DND-41 (cell line): ENCODE results near the gene ARL4A.
A peak's percentile ranks its signal among the peaks of the same experiment; 100 is the strongest.

Experiments
- ATAC-seq: fragments of 200-7000 bp; cut with Tn5 transposase; 3 replicates; pipeline ENCODE4 v1.9.1; 2021; ENCODE audit warnings: low read depth; ENCODE audit not compliant: insufficient read depth
- DNase-seq: peaks from one replicate; pipeline ENCODE4 v3.0.0-alpha.2; 2020
- H2AFZ ChIP-seq: 2 replicates; pipeline ENCODE4 v1.6.0; 2012; ENCODE audit warnings: low read depth, low read length
- H3K27ac ChIP-seq: 2 replicates; pipeline ENCODE4 v1.5.1; 2012; ENCODE audit warnings: low read length, inconsistent platforms
- H3K27me3 ChIP-seq: fragments of 200-600 bp; sonication (generic); 2 replicates; pipeline ENCODE4 v1.6.0; 2012; ENCODE audit warnings: low read length, mild to moderate bottlenecking, inconsistent platforms; ENCODE audit not compliant: insufficient read depth, poor library complexity
- H3K36me3 ChIP-seq: 2 replicates; pipeline ENCODE4 v1.5.1; 2012; ENCODE audit warnings: low read length, inconsistent platforms; ENCODE audit not compliant: insufficient read depth
- H3K4me1 ChIP-seq: 2 replicates; pipeline ENCODE4 v1.5.1; 2012; ENCODE audit warnings: mild to moderate bottlenecking, low read length; ENCODE audit not compliant: insufficient read depth
- H3K4me2 ChIP-seq: 2 replicates; pipeline ENCODE4 v1.6.0; 2012; ENCODE audit warnings: mild to moderate bottlenecking, moderate library complexity, low read length, inconsistent platforms; ENCODE audit not compliant: insufficient read depth
- H3K4me3 ChIP-seq, 2 experiments: fragments of 200-600 bp in 1 of 2; shearing (Covaris generic) in 1 of 2; 2 replicates each; pipeline ENCODE4 v1.5.1; 2012 to 2016; ENCODE audit warnings: inconsistent platforms in 2 of 2, low read length in 2 of 2, mild to moderate bottlenecking in 2 of 2, low read depth in 1 of 2, moderate library complexity in 1 of 2
- H3K79me2 ChIP-seq: 2 replicates; pipeline ENCODE4 v1.6.0; 2012; ENCODE audit warnings: low read length, inconsistent platforms; ENCODE audit not compliant: insufficient read depth
- H3K9ac ChIP-seq: 2 replicates; pipeline ENCODE4 v1.6.0; 2012; ENCODE audit warnings: low read depth, mild to moderate bottlenecking, inconsistent platforms, low read length, moderate library complexity
- H3K9me3 ChIP-seq: 2 replicates; pipeline ENCODE4 v1.5.1; 2012; ENCODE audit warnings: low read length, moderate library complexity, mild to moderate bottlenecking, inconsistent platforms; ENCODE audit not compliant: insufficient read depth, severe bottlenecking
- H4K20me1 ChIP-seq: 2 replicates; pipeline ENCODE4 v1.6.0; 2012; ENCODE audit warnings: low read length; ENCODE audit not compliant: insufficient read depth
- EZH2 ChIP-seq: IDR thresholded peaks from 3 replicates; pipeline ENCODE4 v1.6.1; 2012; ENCODE audit warnings: borderline replicate concordance, low read depth, mild to moderate bottlenecking, moderate library complexity, low read length, inconsistent platforms; ENCODE audit not compliant: severe bottlenecking
- TF ChIP-seq, protein P1 (sequence below): IDR thresholded peaks from 2 replicates; pipeline ENCODE4 v1.5.1; 2012; ENCODE audit warnings: borderline replicate concordance, low read length, moderate library complexity, mild to moderate bottlenecking; ENCODE audit not compliant: poor library complexity, severe bottlenecking; ENCODE audit errors: extremely low read depth

Gene ARL4A

DNA sequence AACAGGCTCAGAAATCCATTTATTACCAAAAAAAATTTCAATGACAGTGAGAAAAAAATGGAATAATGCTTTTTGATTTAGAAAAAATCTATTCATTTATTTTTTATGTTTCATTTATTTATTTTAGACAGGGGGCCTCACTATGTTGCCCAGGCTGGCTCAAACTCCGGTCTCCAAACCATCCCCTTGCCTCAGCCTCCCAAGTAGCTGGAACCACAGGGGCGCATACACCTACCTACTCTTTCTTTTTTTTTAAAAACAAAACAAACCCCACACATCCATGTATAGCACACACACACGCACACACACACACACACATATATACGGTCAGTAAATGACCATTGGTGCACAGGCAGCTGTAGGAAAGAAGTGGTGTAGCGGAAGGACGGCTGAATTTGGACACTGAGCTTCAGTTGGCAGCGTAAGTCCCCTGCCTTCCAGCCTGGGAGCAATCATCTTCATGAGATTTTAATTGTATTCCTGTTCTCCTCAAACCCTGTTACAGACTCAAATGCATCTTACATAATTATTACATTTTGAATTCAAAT is 28.8 kb downstream of the ARL4A start:
- ATAC-seq, result no peak; the same call in 2 of the 3 replicates
- Histone ChIP-seq H3K27me3 (no peaks in the 10 kb centered on the region), H3K4me1 (peaks cover 12% of the 10 kb centered on the region), H3K27ac (no peak overlapping the region; the same call in 1 of the 2 replicates), H3K9me3 (no peaks in the 10 kb centered on the region), H3K36me3 (no peaks in the 10 kb centered on the region), H3K79me2 (no peaks in the 10 kb centered on the region), H3K4me2 (peak overlapping the region; percentile 25; the same call in 1 of the 2 replicates), H2AFZ (peak overlapping the region; percentile 57), H3K9ac (no peak overlapping the region), H3K4me3 (peak overlapping the region in 1 of 2 experiments; percentile 26; a peak in 1 of 4 replicates), H4K20me1 (no peaks in the 10 kb centered on the region)
- no peak for TF ChIP-seq EZH2
- DNase-seq, result no peak

DNA sequence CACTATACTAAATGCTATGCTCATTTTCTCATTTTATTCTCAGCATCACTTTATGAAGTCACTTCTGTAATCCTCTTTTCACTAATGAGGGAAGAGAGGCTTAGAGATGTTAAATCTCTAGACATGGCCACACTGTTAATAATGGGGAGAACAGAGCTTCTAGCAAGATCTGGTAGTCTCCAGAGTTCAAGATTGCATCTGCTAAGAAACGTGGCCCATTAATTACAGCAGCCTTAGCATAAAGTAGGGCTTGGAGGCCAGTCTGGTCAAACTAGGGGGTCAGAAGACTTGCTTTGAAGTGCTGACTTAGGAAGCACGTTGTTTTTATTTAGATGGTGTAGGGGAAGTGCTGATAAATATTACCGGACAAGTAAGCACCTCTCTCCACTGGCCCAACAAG is 29.3 kb downstream of the ARL4A start:
- no peaks in the 10 kb centered on the region for H3K27me3 ChIP-seq
- H3K9me3 ChIP-seq, result no peaks in the 10 kb centered on the region
- no peak overlapping the region for H3K4me3 ChIP-seq
- H3K36me3 ChIP-seq, result no peaks in the 10 kb centered on the region
- peaks cover 12% of the 10 kb centered on the region for H3K4me1 ChIP-seq
- no peak overlapping the region for H3K27ac ChIP-seq
- TF ChIP-seq EZH2, result no peak
- TF ChIP-seq, protein P1, sequence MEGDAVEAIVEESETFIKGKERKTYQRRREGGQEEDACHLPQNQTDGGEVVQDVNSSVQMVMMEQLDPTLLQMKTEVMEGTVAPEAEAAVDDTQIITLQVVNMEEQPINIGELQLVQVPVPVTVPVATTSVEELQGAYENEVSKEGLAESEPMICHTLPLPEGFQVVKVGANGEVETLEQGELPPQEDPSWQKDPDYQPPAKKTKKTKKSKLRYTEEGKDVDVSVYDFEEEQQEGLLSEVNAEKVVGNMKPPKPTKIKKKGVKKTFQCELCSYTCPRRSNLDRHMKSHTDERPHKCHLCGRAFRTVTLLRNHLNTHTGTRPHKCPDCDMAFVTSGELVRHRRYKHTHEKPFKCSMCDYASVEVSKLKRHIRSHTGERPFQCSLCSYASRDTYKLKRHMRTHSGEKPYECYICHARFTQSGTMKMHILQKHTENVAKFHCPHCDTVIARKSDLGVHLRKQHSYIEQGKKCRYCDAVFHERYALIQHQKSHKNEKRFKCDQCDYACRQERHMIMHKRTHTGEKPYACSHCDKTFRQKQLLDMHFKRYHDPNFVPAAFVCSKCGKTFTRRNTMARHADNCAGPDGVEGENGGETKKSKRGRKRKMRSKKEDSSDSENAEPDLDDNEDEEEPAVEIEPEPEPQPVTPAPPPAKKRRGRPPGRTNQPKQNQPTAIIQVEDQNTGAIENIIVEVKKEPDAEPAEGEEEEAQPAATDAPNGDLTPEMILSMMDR, result no peak
- H4K20me1 ChIP-seq, result no peaks in the 10 kb centered on the region
- no peak overlapping the region for H2AFZ ChIP-seq
- no peaks in the 10 kb centered on the region for H3K79me2 ChIP-seq
- no peak overlapping the region for H3K9ac ChIP-seq
- no peak overlapping the region for H3K4me2 ChIP-seq
- DNase-seq, result no peak
- ATAC-seq, result no peak

DNA sequence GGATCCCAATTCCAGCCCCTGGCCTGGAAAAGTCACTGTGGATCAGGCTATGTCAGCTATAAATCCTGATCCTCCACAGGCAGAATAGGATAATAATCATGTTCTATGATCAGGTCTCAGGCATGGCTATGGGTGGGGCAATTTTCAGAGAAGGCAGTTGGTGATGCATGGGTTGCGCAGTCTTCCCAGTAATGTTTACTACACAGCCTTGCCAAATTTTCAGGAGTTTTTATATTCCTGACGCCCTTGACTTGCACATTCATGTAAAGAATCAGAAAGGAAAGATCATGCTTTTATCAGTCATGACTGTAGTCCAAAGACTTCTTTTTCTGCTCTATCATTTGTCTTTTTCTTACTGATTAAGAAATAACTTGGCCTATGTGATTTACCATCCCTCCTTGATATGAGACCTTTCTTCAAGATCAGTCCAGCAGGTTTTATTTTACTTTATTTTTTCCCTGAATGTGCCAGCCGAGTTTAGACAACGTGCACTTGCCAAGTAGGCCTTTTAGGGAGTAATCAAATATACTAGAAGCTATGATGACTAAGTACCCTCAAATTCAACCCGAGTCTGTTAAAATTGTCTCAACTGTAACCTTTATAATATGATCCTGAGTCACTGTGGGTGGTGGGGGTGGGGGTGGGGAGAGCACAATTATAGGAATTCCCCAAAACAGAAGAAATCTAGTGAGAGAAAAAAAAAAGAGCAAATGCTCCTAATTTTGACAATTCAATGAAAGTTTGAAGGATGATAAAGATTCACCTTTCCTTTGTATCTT is 31.9 kb downstream of the ARL4A start:
- Histone ChIP-seq H3K36me3 (no peaks in the 10 kb centered on the region), H3K27me3 (no peaks in the 10 kb centered on the region), H3K79me2 (no peaks in the 10 kb centered on the region), H3K9me3 (no peaks in the 10 kb centered on the region), H3K4me2 (no peak overlapping the region), H4K20me1 (no peaks in the 10 kb centered on the region), H3K4me1 (peaks cover 12% of the 10 kb centered on the region), H2AFZ (no peak overlapping the region), H3K4me3 (no peak overlapping the region), H3K9ac (no peak overlapping the region), H3K27ac (no peak overlapping the region)
- TF ChIP-seq, protein P1, result no peak
- TF ChIP-seq EZH2, result no peak
- DNase-seq, result no peak
- ATAC-seq, result no peak
